ENCODE measurements around the gene SLC24A4.

Gene SLC24A4

DNA sequence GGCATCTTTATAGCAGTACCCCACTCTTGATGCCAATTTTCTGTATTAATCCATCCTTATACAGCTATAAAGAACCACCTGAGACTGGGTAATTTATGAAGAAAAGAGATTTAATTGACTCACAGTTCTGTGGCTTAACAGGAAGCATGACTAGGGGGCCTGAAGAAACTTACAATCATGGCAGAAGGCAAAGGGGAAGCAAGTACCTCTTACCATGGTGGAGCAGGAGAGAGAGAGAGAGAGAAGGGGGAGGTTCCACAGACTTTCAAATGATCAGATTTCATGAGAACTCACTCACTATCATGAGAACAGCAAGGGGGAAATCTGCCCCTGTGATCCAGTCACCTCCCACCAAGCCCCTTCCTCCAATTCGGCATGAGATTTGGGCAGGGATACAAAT lies 84.4 kb downstream of the SLC24A4 start:
- DNase-seq, result no peak

DNA sequence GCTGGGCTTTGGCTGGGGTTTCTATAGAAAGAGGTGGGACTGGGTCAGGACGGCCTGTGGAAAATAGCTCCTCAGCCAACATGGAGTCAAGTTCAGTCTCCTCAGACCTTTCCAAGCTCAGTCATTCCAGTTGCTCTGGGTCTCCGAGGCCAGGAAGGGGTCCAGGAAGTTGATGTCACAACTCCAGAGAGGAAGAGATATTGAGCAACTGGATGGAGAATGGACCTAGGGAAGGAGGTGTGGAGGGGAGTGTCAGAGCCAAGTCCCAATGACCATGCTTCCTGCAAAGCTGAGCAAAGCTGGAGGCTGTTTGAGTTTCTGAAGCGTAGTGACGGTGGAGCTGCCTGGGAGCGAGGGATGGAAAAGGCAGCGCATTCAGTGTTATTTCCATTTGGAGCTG lies 86.1 kb downstream of the SLC24A4 start:
- no peak for DNase-seq

DNA sequence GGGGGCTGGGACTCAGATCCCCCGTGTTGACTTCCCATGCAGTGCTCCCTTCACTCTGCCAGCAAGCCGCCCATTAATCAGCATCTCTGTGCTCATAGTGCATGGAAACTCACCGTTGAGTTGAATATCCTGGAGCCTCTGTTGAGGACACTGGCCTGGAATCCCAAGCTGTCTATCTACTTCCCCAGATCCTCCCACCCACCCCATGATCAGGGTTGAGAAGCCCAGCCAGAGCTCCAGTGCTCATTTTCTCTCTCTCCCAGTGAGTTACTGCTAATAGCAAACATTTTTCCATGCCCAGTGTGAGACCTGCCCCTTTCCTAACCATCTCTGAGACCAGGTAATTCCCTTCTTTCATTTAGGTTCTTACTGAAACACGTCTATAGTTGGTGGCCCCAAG lies 88.2 kb downstream of the SLC24A4 start:
- DNase-seq, result no peak

DNA sequence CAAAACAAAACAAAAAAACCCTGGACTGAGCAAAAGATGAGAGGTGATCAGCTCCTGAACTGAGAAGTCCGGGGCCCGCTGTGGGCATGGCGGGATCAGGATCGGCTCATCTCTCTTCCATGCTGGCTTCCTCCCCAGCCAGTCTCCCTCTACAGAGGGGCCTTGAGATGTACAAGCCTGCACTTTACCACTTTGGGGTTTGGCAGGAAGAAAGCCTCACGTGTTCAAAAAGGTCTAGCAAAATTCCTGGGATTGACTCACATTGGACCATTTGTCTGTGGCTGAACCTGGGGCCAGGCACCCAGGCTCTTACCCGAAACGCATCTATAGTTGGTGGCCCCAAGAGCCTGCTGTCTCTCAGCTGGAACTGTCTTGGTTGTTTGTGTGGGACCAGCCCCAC lies 89.0 kb downstream of the SLC24A4 start:
- DNase-seq, result no peak

DNA sequence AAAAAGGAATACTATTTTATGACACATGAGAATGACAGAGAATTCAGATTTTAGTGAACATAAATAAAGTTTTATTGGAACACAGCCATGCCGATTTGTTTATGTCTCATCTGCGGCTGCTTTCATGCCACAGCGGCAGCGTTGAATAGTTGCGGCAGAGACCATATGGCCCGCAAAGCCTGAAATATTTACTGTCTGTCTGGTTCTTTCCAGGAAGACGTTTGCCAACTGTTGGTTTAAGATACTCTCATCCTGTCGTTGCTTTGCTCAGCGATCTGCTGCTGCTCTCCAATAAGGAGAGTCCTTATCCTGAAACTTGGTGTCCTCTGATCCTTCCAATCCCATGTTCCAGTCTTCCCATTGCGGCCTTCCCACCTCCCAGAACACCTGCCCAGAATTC lies 89.9 kb downstream of the SLC24A4 start:
- no peak for DNase-seq

DNA sequence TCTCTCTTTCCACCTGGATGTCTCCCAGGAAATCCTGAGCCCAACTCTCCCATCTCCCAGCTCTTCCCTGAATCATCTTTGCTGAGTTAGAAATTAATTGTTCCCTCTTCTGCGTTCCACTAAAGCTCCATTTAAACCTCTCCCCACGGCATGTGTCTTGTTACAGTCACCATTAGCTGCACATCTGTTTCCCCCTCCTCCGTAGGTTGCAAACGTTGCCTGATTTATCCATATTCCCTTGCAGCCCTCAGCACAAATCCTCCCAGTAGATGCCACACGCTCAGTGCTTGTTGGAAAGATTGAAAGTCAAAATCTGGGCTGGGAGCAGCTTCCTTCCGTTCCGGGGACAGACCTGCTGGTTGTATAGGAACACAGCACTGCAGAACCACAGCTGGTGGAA lies 90.4 kb downstream of the SLC24A4 start:
- DNase-seq, result no peak

DNA sequence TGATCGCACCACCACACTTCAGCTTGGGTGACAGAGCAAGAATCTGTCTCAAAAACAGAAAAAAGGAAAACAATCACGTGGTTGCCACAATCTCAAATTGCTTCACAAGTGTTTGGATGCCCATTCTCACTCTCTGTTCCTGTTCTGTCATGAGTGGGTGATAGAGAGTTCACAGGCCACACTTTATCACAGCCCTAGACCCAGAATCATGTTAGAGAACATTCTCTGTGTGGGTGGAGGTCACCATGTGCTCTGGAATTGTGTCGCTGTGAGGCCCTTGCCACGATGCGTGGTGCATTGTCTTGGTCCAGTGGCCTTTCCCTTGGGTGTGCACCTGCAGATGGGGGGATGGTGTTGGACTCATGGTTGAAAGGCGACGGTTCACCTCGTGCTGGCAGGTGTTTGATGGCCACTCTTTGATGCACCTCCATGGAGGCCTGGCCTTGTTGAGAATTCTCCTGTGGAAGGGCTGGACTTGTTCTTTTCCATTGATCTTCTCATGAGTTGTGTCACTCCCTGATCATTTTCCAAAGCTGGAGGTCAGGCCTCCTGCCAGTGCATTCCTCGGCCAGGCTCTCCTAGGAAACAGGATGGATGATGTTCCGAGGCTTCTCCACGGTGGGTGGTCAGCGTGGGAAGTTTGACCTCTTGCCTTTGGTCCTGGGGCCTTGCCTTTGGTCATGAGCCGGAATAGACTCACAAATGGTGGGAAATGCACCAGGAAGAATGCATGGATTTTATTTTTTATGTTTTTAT lies 91.9 kb downstream of the SLC24A4 start:
- DNase-seq, result no peak

DNA sequence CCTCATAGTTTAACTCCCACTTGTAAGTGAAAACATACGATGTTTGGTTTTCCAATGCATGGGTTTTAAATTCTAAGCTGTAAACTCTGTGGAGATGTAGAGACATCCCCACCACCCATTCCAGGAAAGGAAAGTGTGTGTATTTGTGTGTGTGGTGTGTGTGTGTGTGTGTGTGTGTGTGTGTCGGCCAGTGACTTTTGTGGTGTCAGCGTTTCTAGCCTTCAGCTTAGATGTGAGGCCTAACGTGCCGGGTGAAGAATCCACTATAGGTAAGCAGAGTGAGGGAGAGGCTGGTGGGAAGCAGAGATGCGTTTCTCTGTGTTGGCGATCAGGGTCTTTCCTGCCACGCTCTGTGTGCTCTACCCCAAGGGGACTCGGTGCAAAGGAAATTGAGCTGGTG lies 93.0 kb downstream of the SLC24A4 start:
- DNase-seq, result no peak

DNA sequence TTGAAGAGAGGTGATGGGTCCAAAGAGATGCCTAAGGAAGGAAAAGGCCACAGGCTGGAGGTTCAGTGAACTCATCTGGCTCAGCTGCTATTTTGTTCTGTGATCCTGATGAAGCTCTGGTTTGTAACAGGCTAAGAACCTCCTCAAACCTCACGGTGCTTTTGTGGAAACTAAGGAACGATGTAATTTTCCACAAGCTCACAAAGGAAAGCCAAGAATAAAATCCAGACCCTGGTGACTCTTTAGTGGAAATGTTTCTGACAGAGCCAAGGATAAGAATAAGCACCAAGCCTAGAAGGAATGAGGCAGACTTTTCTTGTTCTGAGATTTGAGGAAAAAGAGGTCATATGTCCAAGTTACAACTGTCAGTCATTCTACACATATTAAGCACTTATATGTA lies 93.6 kb downstream of the SLC24A4 start:
- no peak for DNase-seq

DNA sequence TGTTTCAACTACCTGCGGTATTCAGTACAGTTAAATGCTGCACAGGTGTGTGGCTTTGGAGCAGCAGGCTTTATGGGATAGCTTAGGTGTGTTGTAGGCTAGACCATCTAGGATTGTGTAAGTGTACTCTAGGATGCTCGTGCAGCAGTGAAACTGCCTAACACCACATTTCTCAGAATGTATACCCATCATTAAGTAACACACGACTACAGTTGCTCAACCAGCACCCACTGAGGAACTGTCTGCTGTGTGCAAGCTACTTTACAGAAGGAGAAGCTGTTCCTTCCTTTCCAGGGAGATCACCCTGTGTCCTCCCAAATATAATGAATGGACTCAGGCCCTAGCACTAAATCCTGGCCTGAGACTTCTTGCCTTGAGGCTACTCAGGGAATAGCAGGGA lies 94.8 kb downstream of the SLC24A4 start:
- no peak for DNase-seq

DNA sequence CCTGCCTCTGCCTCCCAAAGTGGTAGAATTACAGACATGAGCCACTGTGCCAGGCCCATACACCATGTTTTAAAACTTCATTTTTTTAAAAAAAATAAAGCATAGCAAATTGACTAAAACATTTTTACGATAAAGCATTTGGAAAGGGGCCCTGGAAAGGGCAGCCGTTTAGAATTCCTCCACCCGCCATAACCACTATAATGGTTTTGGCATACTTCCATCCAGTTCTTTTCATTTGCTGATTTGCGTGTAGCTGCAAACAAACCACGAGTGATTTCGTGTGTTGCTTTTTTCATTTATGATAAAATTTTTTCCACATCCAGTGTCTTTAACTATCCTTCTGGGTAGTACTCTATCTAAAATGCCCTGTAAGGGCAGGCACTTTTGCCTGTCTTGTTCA lies 98.8 kb downstream of the SLC24A4 start:
- DNase-seq, result no peak

DNA sequence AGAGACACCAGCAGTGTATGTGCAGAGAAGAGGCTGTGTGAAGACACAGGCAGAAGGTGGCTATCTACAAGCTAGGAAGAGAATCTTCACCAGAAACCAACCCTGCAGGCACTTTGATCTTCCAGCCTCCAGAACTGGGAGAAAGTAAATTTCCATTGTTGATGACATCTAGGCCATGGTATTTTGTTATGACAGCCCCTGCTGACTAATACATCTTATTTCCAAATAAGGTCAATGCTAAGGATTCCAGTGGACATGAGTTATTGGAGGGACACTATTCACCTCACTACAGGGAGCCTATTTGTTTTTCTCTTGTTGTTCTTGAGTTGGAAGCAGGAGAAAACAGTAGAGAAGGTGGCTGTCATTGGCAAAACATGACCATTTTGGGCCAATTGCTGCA lies 102.1 kb downstream of the SLC24A4 start:
- DNase-seq, result no peak

DNA sequence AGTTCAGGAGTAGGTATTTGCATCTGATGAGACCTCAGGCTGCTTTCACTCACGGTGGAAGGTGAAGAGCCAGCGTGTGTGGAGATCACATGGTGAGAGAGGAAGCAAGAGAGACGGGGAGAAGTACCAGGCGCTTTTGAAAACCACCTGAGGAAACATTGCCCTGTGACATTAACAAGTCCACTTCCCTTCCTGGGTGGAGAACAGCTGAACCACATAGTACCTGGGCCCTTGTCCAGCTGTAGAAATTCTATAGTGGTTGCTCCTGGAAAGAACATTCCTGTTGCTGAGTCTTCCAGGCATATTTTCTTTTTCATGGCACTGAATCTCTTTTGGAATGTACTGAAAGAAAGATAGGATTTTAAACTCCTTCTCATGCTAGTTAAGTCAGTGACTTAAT lies 103.3 kb downstream of the SLC24A4 start:
- no peak for DNase-seq

DNA sequence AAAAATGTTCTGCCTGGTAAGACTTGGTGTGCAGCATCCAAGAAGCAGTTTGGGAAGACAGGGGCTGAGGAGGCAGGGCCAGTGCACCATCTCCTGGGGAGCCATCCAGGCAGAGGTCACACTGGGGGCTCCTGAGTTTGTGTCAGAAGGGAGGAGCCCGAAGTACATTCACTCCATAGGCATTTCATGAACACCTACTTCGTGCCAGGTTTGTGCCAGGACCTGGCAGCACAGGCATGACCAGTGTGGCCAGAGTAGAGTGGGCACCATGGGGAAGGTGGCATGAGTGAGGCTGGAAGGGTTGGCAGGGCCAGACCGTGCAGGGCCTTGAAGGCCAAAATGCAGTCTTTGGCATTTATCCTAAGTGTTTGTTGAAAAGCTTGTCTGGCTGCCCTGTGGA lies 104.1 kb downstream of the SLC24A4 start:
- no peak for DNase-seq

DNA sequence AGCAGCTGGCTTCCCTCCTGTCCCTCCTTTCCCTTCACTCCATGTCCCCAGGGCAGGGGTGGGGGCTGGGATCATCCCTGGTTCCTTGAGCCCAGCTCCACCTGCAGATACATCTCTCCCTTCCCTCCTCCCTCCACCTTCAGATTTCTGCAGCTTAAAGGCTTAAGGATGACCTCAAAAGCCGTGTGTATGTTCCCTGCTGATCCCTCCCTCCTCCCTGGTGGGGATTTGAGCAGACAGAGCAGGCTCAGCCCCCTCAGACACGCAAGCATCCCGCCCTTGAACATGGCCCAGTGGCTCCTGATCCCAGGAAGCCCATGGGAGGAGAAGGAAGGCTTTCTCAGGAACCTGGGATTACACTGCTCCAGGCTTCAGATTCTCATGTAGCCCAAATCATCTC lies 107.7 kb downstream of the SLC24A4 start:
- DNase-seq, result no peak

DNA sequence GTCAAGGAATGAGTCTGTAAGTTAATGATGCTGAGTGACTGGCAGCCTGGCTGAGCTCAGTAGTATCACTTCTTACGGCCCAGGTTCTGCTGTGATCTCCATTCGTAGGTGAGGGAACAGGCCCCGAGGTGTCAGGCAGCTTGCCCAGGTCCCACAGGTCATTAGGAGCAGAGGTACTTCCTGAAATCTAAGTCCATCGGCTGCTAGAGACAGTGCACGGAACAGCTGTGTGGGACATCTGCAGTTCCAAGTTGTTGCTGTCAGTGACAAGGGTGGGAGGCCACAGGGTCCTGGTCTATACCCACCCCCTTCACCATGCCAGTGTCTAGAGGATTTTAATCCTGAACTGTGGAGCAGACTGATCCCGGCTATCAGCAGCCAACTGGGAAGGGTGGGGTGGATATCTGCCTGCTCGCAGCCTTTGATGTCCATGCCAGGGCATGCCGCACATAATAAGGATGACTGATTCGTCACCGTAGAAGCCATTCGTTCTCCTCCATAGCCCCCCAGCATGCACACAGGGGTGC lies 108.3 kb downstream of the SLC24A4 start:
- DNase-seq, result no peak

DNA sequence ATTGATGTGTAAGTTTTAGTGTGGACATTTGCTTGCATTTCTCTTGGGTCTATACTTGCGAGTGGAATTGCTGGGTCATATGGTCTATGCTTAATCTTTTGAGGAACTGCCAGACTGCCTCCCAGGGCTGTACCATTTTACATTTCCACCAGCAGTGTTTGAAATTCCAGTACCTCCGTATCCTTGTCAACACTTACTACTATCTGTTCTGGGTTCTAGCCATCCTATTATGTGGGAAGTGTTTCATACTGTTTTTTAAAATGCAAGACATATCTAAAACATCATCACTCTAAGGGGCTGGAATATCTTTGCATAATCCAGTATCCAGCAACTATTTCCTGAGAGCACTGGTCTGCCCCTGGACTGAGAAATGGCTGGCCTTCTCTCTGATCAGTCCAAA lies 110.4 kb downstream of the SLC24A4 start:
- DNase-seq, result no peak

DNA sequence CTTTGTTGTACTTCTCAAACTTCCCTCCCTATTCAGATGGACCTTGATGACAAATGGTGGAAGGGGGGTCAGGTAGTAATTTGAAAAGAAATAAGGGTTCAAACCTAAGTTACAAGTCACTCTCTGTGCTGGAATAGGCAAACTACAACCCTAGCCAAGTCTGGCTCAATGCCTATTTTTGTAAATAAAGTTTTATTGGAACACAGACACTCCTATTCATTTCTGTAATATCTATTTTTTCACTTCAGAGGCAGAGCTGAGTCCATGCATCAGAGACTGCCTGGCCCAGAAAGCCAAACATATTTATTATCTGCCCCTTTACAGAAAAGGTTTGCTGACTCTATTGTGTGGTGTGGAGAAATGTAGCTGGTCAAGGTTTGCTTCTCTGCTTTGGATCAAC lies 112.2 kb downstream of the SLC24A4 start:
- no peak for DNase-seq

DNA sequence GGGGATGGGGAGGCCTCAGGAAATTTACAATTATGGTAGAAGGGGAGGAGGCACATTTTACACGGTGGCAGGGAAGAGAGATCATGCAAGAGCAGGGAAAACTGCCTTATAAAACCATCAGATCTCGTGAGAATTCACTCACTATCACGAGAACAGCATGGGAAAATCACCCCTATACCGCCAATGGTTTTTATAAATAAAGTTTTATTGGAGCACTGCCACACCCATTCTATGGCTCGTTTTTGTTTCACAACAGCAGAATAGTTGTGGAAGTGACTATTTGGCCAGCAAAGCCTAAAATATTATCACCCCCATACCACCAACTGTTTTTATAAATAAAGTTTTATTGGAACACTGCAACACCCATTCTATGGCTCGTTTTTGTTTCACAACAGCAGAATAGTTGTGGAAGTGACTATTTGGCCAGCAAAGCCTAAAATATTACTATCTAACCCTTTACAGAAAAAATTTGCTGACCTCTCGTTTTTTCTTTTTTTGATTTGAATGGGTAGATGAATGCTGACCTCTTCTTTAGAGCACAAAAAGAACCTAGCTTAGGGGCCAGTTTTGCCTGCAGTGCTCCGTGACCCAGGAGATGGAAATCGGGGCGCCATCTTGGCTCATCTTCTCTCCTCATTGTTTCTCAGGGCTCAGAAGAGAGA lies 113.3 kb downstream of the SLC24A4 start:
- no peak for DNase-seq

DNA sequence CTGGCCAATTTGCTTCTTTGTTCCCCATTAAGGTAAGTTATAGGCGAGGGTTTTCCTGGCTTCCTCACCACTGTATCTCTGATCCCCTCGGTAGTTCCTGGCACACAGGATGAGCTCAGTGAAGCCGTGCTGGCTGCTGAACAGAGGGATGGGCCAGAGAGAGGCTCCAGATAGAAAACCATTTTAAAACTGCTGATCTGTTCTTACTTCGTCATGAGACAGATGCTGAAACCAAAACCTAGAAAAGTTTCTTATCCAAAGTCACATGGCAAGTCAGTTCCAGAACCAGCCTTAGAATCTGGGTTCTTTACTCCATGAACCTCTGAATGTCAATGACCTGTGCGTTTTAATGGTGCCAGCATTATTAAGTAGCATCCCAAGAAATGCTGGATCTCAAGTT lies 114.3 kb downstream of the SLC24A4 start:
- no peak for DNase-seq

DNA sequence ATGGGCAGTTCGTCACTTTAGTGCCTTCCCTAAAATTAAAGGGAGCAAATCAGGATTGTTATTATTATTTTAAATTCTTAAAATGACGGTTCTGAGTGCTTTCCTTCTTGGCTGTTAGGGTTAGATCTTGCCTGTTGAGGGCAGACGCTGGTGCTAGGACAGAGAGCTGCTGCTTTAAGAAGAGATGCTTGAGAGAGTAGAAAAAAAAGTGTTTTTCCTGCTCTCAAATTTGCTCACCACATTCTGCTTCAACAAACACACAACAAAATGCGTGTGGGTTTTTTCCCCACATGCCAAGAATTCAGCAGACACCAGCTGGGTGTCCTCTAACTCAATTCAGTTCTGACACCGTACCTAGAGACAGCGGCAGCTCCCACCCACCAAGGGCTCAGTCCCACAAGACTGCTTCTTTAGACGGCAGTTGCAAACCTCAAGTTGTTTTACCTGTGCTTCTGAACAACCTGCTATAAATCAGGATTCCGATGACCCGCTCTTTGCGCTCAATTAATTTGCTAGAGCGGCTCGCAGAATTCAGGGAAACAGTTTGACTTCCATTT lies 114.8 kb downstream of the SLC24A4 start:
- no peak for DNase-seq

DNA sequence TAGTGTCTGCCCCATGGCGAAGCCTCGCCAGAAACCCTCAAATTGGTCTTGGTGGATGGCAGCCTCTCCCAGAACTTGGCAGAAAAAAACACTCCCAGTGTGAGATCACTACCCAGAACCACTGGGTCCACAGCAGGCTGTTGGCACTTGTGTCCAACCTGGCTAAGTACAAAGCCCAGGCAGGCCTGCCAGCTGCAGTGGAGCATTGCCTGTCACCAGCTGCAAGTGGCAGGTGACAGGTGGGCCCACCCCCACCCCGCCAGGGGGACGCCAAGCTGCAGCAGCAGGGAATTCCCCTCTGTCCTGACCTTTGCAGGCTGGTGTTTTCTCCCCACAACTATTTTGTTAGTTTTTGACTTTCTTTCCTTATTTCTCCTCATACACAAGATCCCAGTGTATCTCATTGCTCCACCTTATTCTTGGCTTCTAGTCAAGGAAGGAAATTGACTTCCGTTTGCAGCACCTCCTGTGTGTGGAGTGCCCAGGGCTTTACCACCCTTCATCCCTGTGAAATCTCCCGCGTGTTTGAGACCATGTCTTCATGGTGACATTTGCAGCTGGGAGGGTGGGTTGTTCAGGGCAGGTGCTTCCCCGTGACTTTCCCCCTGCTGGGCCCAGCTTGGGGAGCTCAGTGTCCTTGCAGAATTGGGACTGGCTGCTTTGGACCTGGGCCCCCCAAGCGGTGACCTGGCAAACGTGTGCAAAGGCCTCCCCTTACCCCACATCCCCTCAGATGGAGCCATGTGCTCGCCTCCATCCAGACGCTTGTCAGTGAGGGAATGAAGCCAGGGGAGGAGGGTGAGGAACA lies 116.8 kb downstream of the SLC24A4 start:
- no peak for DNase-seq

DNA sequence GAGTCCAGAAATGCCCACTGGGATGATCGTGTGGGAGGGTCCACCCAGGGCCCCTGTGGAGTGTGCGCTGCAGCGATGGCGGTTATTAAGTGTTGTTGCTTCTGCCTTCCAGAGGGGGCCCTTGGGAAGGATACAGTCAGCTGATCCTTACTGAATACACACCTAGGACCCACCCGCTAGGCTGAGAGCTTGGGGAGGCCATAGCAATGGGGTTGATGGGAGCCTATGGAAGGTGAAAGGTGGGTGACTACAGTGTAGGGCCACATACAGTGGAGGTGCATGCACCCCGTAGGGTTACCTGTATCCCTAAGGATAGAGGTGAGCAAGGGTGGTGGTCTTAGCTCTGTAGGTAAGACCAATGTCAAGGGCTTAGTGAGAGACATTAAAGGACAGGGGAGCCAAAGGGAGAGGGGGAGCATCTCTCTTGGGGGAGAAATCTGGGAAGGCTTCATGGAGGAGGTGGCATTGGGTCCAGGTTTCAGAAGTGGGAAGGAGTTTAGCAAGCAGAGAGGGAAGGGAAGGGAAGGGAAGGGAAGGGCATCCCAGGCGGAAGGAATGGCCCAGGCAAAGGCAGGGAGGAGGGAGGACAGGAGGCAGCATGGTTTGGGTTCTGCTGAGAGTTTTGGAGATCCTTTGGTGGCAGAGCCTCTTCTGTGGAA lies 117.5 kb downstream of the SLC24A4 start:
- DNase-seq, result no peak

Data from kidney glomerular epithelial cell (primary cell).